ENCODE measurements around the gene DNAJC6.
"Not testable (repeated sequence)": the region's sequence is repeated elsewhere in the genome, so short reads cannot be mapped to it uniquely, and the experiment has no call there.

DNAJC6 gene

DNA sequence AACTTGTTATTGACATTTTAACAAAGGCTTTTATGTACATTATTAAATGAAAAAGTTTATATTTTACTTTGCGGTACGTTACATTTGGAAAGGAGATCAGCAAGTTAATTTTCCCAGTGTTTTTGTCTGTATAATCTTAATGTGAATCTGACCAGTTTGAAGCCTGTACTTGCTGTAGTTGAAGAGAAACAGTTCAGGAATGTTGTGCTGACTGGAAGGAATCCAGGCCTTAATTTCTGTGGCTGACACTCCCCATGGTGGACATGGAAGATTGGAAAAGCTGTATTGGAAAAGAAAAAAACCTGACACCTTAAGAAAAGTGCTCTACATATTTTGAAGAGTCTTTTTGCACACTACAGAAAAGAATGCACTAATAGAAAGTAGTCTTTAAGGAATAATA, 126.6 kb downstream of the DNAJC6 start:
- no peak for DNase-seq

- no peak for DNase-seq
Measured at GRCh38 chr1:65437616-65438015, 128.3 kb downstream of the DNAJC6 start.

GRCh38 chr1:65440322-65440900, 131.1 kb downstream of the DNAJC6 start:
- DNase-seq: no peak

- no peak for DNase-seq
Measured at GRCh38 chr1:65440915-65441314, 131.6 kb downstream of the DNAJC6 start.

- no peak for DNase-seq
Measured at GRCh38 chr1:65441464-65441863, 132.1 kb downstream of the DNAJC6 start.

DNA sequence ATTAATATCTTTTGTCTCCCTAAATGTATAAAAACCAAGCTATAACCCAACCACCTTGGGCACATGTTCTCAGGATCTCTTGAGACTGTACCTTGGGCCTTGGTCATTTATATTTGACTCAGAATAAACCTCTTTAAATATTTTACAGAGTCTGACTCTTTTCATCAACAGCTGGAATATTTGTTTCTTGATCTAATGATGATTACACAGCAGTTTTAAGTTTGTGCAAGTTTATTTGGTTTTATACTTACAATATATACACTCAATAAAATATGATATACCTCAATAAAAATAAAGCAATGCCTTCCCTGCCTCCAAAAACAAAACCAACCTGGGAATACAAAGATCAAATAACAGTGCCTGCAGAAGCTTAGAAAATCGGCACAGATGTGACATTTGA, 133.1 kb downstream of the DNAJC6 start:
- DNase-seq: no peak

GRCh38 chr1:65443647-65444046, 134.3 kb downstream of the DNAJC6 start:
- no peak for DNase-seq

GRCh38 chr1:65444128-65444640, 134.8 kb downstream of the DNAJC6 start:
- DNase-seq: no peak

- no peak for DNase-seq
Measured at GRCh38 chr1:65445837-65446236, 136.5 kb downstream of the DNAJC6 start.

- DNase-seq: no peak
Measured at GRCh38 chr1:65449214-65449823, 140.0 kb downstream of the DNAJC6 start.

DNA sequence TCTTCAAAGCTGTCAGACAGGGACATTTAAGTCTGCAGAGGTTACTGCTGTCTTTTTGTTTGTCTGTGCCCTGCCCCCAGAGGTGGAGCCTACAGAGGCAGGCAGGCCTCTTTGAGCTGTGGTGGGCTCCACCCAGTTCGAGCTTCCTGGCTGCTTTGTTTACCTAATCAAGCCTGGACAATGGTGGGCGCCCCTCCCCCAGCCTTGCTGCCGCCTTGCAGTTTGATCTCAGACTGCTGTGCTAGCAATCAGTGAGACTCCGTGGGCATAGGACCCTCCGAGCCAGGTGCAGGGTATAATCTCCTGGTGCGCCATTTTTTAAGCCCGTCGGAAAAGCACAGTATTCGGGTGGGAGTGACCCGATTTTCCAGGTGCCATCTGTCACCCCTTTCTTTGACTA, 146.3 kb downstream of the DNAJC6 start:
- not testable (repeated sequence) for DNase-seq

- no peak for DNase-seq
Measured at GRCh38 chr1:65456481-65456880, 147.1 kb downstream of the DNAJC6 start.

- DNase-seq: no peak
Measured at GRCh38 chr1:65457868-65458267, 148.5 kb downstream of the DNAJC6 start.

GRCh38 chr1:65458730-65459396, 149.5 kb downstream of the DNAJC6 start:
- no peak for DNase-seq

- DNase-seq: no peak
Measured at GRCh38 chr1:65459397-65459768, 150.0 kb downstream of the DNAJC6 start.

Measured in activated CD4-positive, alpha-beta T cell treated with anti-CD3 and anti-CD28 coated beads for 4 hours (primary cell).